GM23248 (cell line): ENCODE measurements around the gene TMEM63C. TPM values are rescaled to one million over a fixed set of nuclear protein-coding genes. Genes with fewer than 3 reads are reported as not detected.

ENCODE experiments used
- DNase-seq: peaks from one replicate; pipeline ENCODE4 v3.0.0-alpha.2; 2015
- H2AFZ ChIP-seq: fragments of 200-600 bp; sonication (generic); 2 replicates; pipeline ENCODE4 v1.6.1; 2016; ENCODE audit warnings: antibody characterized with exemption
- H3F3A ChIP-seq: fragments of 200-600 bp; sonication (generic); 2 replicates; pipeline ENCODE4 v1.6.1; 2016; ENCODE audit warnings: mild to moderate bottlenecking, antibody characterized with exemption, mixed run types; ENCODE audit not compliant: insufficient read depth
- H3K27ac ChIP-seq: fragments of 200-600 bp; sonication (generic); 2 replicates; pipeline ENCODE4 v1.5.1; 2016; ENCODE audit warnings: mild to moderate bottlenecking
- H3K27me3 ChIP-seq: fragments of 200-600 bp; sonication (generic); replicated peaks from 2 replicates; pipeline ENCODE4 v1.6.1; 2016; ENCODE audit warnings: mild to moderate bottlenecking; ENCODE audit not compliant: insufficient read depth
- H3K36me3 ChIP-seq: fragments of 200-600 bp; sonication (generic); 2 replicates; pipeline ENCODE4 v1.6.1; 2016; ENCODE audit warnings: low read depth, mild to moderate bottlenecking
- H3K4me1 ChIP-seq: fragments of 200-600 bp; sonication (generic); 2 replicates; pipeline ENCODE4 v1.6.1; 2016; ENCODE audit warnings: mild to moderate bottlenecking; ENCODE audit not compliant: insufficient read depth
- H3K4me2 ChIP-seq: fragments of 200-600 bp; sonication (generic); one replicate; pipeline ENCODE4 v1.6.1; 2016; ENCODE audit warnings: mild to moderate bottlenecking; ENCODE audit not compliant: unreplicated experiment
- H3K4me3 ChIP-seq: fragments of 200-600 bp; sonication (generic); 2 replicates; pipeline ENCODE4 v1.5.1; 2016; ENCODE audit warnings: mild to moderate bottlenecking
- H3K79me2 ChIP-seq: fragments of 200-600 bp; sonication (generic); 2 replicates; pipeline ENCODE4 v1.6.1; 2016; ENCODE audit warnings: mild to moderate bottlenecking; ENCODE audit not compliant: insufficient read depth
- H3K9ac ChIP-seq: fragments of 200-600 bp; sonication (generic); 2 replicates; pipeline ENCODE4 v1.6.1; 2016; ENCODE audit warnings: mild to moderate bottlenecking
- H3K9me2 ChIP-seq: fragments of 200-600 bp; sonication (generic); 2 replicates; pipeline ENCODE4 v1.6.1; 2016; ENCODE audit warnings: mixed run types, mild to moderate bottlenecking, moderate library complexity; ENCODE audit not compliant: insufficient read depth
- H3K9me3 ChIP-seq: fragments of 200-600 bp; sonication (generic); one replicate; pipeline ENCODE4 v1.6.1; 2017; ENCODE audit warnings: low read depth
- H4K20me1 ChIP-seq: fragments of 200-600 bp; sonication (generic); 2 replicates; pipeline ENCODE4 v1.6.0; 2016; ENCODE audit not compliant: insufficient read depth
- EZH2 ChIP-seq: fragments of 200-600 bp; sonication (generic); IDR thresholded peaks from 2 replicates; pipeline ENCODE4 v1.6.1; 2018; ENCODE audit warnings: antibody characterized with exemption, mild to moderate bottlenecking; ENCODE audit not compliant: insufficient read depth, poor library complexity, severe bottlenecking
- EZH2phosphoT487 ChIP-seq: fragments of 200-600 bp; sonication (generic); IDR thresholded peaks from 2 replicates; pipeline ENCODE4 v1.6.1; 2018; ENCODE audit warnings: antibody characterized with exemption, moderate library complexity, mild to moderate bottlenecking, low read depth; ENCODE audit not compliant: insufficient read depth
- WGBS, 2 experiments: methylation state at CpG; one replicate each; pipeline ENCODE4 v1.1.6; 2015 to 2017; ENCODE audit warnings: low lambda C conversion rate in 2 of 2, low coverage in 1 of 2; ENCODE audit errors: missing lambda C conversion rate in 2 of 2; 5-methylcytosine and 5-hydroxymethylcytosine counted together
- in situ Hi-C: fragments of 300-500 bp; cut with MboI; formaldehyde crosslinking; loops from 2 replicates; pipeline ENCODE4 v1.15.0; 2020
- polyA plus RNA-seq: library from polyadenylated mRNA; unstranded; fragments of >200 nt; fragmentation: Nextera tagmentation; extraction: Ambion mirVana; gene quantifications from 2 replicates; pipeline ENCODE4 v1.2.1, GENCODE V29; 2016
- total RNA-seq: library from RNA; depleted of rRNA; stranded (reverse); fragments of >200 nt; shearing (Covaris generic); gene quantifications from 2 replicates; pipeline ENCODE4 v1.2.3, GENCODE V29; 2014

The TMEM63C gene
- total and polyA plus RNA-seq, 2 experiments from 2014 or later = not detected

- no peaks in the 10 kb centered on the region for H3K36me3 ChIP-seq
- H3F3A ChIP-seq = no peaks in the 10 kb centered on the region
- no peak overlapping the region for H3K9ac ChIP-seq
- no peaks in the 10 kb centered on the region for H3K9me2 ChIP-seq
- in situ Hi-C loops = no loop called here
- DNase-seq = no peak
- H4K20me1 ChIP-seq = no peaks in the 10 kb centered on the region
- peaks cover 92% of the 10 kb centered on the region for H3K27me3 ChIP-seq
- no peak overlapping the region for H3K4me3 ChIP-seq
- H3K79me2 ChIP-seq = no peaks in the 10 kb centered on the region
- 13 to 17% methylated on average over 9 of the region's 9 CpGs for WGBS, 2 experiments
- no peaks in the 10 kb centered on the region for H3K4me1 ChIP-seq
- TF ChIP-seq EZH2 (no peak), EZH2phosphoT487 (no peak)
- no peak overlapping the region for H3K4me2 ChIP-seq
- H3K27ac ChIP-seq = no peak overlapping the region
- H3K9me3 ChIP-seq = no peaks in the 10 kb centered on the region
- no peak overlapping the region for H2AFZ ChIP-seq
Observed at GRCh38 chr14:77142005-77142800, 39.4 kb upstream of the TMEM63C start.

GRCh38 chr14:77143071-77143470 is 38.5 kb upstream of the TMEM63C start:
- no peaks in the 10 kb centered on the region for H3F3A ChIP-seq
- H3K27ac ChIP-seq = no peak overlapping the region
- no peak overlapping the region for H3K4me3 ChIP-seq
- peaks cover 91% of the 10 kb centered on the region for H3K27me3 ChIP-seq
- in situ Hi-C loops = no loop called here
- no peaks in the 10 kb centered on the region for H3K4me1 ChIP-seq
- H3K9me3 ChIP-seq = no peaks in the 10 kb centered on the region
- H3K9ac ChIP-seq = no peak overlapping the region
- H3K4me2 ChIP-seq = no peak overlapping the region
- TF ChIP-seq EZH2 (no peak), EZH2phosphoT487 (no peak)
- WGBS, 2 experiments = 0 to 1% methylated on average over 4 of the region's 4 CpGs
- H3K79me2 ChIP-seq = no peaks in the 10 kb centered on the region
- H2AFZ ChIP-seq = no peak overlapping the region
- H3K36me3 ChIP-seq = no peaks in the 10 kb centered on the region
- no peak for DNase-seq
- no peaks in the 10 kb centered on the region for H4K20me1 ChIP-seq
- H3K9me2 ChIP-seq = no peaks in the 10 kb centered on the region

- H3F3A ChIP-seq = no peaks in the 10 kb centered on the region
- no peak for DNase-seq
- H3K9me3 ChIP-seq = no peaks in the 10 kb centered on the region
- no peak overlapping the region for H3K4me3 ChIP-seq
- H3K27me3 ChIP-seq = peaks cover 77% of the 10 kb centered on the region
- H3K36me3 ChIP-seq = no peaks in the 10 kb centered on the region
- in situ Hi-C loops = no loop called here
- WGBS, 2 experiments = 21 to 26% methylated on average over 4 of the region's 4 CpGs
- no peak overlapping the region for H3K4me2 ChIP-seq
- no peaks in the 10 kb centered on the region for H4K20me1 ChIP-seq
- TF ChIP-seq EZH2 (no peak), EZH2phosphoT487 (no peak)
- H3K27ac ChIP-seq = no peak overlapping the region
- no peak overlapping the region for H2AFZ ChIP-seq
- no peaks in the 10 kb centered on the region for H3K4me1 ChIP-seq
- no peaks in the 10 kb centered on the region for H3K79me2 ChIP-seq
- H3K9ac ChIP-seq = no peak overlapping the region
- H3K9me2 ChIP-seq = no peaks in the 10 kb centered on the region
Observed at GRCh38 chr14:77144412-77145115, 37.0 kb upstream of the TMEM63C start.

- no peaks in the 10 kb centered on the region for H4K20me1 ChIP-seq
- H3K9ac ChIP-seq = no peak overlapping the region
- no peaks in the 10 kb centered on the region for H3K79me2 ChIP-seq
- in situ Hi-C loops = no loop called here
- H3K9me3 ChIP-seq = no peaks in the 10 kb centered on the region
- no peak overlapping the region for H3K27ac ChIP-seq
- no peaks in the 10 kb centered on the region for H3K36me3 ChIP-seq
- no peak overlapping the region for H2AFZ ChIP-seq
- DNase-seq = no peak
- no peak overlapping the region for H3K4me2 ChIP-seq
- H3K4me3 ChIP-seq = no peak overlapping the region
- H3K9me2 ChIP-seq = no peaks in the 10 kb centered on the region
- no peaks in the 10 kb centered on the region for H3K4me1 ChIP-seq
- WGBS, 2 experiments = 3% methylated on average over 10 of the region's 10 CpGs
- TF ChIP-seq EZH2phosphoT487 = no peak
- no peak for TF ChIP-seq EZH2
- H3F3A ChIP-seq = no peaks in the 10 kb centered on the region
- H3K27me3 ChIP-seq = peaks cover 62% of the 10 kb centered on the region
Observed at GRCh38 chr14:77145975-77146740, 35.4 kb upstream of the TMEM63C start.
